ENCODE results near the gene PHF1. TPM values are rescaled to one million over a fixed set of nuclear protein-coding genes. Genes with fewer than 3 reads are reported as not detected.

The PHF1 gene
- total and polyA plus RNA-seq, 2 of the 13 experiments (the other 11 are each of a cell fraction or from before 2014, with no cell fraction given): 25.4 to 61.9 TPM

- TF ChIP-seq HMGXB3 (CRISPR knock-in tag; IDR thresholded peaks at IDR 0.05; ENCODE audit: borderline replicate concordance): no peak
- TF ChIP-seq MAFF (IDR thresholded peaks at IDR 0.05; ENCODE audit: low read depth, low read length): no peak
- no peak for TF ChIP-seq THAP9 (CRISPR knock-in tag; IDR thresholded peaks at IDR 0.05; ENCODE audit: borderline replicate concordance)
- TF ChIP-seq TEF (CRISPR knock-in tag; IDR thresholded peaks at IDR 0.05): no peak
- no peak for TF ChIP-seq RARG (CRISPR knock-in tag; IDR thresholded peaks at IDR 0.05; ENCODE audit: low read depth)
- TF ChIP-seq ZNF343 (CRISPR knock-in tag; IDR thresholded peaks at IDR 0.05): no peak; the same call in 1 of the 2 replicates
- no peak for TF ChIP-seq PATZ1 (CRISPR knock-in tag; IDR thresholded peaks at IDR 0.05)
- no peak for TF ChIP-seq ZNF503 (CRISPR knock-in tag; IDR thresholded peaks at IDR 0.05)
- no peak for TF ChIP-seq REST (IDR thresholded peaks at IDR 0.05; ENCODE audit: borderline replicate concordance in 1 of 2, low read depth in 1 of 2, low read length in 2 of 2)
Measured at GRCh38 chr6:33417128-33417902, 6.5 kb downstream of the PHF1 start (continued).
